GM18907 (cell line): ENCODE data around the gene CCL21.

Source experiments
- ATAC-seq: cut with Tn5 transposase; IDR thresholded peaks from one replicate; pipeline ENCODE4 v1.9.1; 2021; ENCODE audit warnings: mild to moderate bottlenecking, moderate library complexity; ENCODE audit not compliant: unreplicated experiment

Gene CCL21

DNA sequence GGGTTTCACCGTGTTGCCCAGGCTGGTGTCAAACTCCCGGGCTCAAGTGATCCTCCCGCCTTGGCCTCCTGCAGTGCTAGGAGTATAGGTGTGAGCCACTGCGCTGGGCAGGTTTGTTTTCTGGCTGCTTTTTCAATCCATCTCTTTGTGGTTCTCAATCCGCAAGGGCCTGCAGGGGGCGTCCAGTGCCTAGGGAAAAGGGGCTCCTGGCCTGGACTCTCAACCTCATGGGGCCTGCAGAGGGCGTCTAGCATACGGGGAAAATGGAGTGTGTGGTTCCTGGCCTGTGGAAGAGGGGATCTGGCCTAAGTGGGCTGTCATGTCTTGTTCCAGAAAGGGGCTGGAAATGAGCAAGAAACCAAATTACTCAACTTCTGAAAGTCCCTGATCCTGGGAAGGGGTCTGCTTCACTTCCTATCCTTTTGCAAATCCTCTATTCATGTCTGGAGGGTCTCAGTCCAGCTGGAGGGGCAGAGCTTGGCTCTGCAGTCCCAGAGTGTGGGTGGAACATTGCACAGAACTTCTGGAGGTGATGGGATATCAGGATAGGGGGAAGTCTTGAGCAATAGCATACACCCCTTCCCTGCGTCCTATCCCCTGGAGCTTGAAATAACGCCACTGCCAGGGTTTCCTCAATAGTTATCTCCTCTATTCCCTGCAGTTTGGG, 34.8 kb downstream of the CCL21 start:
- ATAC-seq: no peak

- no peak for ATAC-seq
Measured at GRCh38 chr9:34674440-34674839, 35.5 kb downstream of the CCL21 start.

DNA sequence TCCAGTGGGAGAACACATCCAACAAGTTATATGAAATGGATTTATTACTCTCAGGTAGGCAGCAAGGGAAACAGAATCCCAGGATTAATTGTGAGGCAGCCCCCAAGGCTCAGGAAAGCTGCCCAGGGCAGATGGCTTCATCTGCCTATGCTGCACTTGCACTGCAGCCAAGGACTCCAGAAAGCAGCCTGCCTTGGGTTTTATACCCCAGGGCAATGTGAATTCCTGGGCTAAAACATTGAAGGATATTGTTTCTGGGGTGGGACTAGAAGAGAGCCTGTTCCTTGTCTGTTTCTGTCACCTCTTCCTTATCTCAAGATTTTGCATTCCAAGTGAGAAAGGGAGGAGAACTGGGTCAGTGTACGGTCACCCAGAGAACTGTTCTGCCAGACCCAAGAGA, 38.6 kb downstream of the CCL21 start:
- no peak for ATAC-seq

DNA sequence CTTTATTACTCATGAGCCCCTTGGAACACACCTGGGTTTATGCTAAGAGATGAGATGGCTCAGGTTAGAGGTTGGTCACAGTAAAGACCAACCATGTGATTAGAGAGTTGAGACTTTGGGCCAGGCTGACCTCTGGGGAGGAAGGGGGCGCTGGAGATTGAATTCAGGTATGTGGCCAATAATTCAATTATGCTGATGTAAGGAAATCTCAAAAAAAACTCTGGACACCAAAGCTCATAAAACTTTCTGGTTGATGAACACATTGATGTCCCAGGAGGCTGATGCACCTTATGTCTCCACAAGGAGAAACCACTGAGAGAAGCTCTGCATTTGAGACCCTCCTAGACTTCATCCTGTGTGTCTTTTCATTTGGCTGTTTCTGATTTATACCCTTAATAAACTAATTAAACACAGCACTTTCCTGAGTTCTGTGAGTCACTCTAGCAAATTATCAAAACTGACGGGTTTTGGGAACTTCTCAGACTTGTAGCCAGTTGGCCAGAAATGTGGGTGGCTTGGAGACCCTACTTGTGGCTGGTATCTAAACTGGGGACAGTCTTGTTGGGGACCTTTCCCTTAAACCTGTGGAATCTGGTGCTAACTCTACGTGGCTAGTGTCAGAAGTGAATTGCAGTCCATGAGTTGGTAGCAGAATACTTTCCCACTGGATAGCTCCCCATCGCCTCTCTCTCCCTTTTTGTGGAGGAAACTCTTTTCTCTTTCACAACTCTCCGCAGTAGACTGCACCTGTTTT, 40.0 kb downstream of the CCL21 start:
- ATAC-seq: no peak

- peak; percentile 68 for ATAC-seq
Measured at GRCh38 chr9:34665381-34666250, 44.3 kb downstream of the CCL21 start.

DNA sequence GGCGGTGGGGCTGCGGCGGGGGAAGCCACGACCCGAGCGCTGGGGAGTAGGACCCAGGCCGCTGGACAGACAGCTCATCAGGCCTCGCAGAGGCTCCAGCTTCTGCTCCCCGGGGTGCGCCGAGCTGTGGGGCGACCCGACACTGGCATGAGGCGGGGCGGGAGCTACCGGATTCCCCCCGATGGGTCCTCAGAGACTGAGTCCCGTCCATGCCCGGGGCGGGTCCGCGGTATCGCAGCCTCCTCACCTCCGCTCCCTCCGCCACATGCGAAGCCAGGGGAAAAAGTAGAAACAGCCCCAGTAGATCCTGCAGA, 44.9 kb downstream of the CCL21 start:
- ATAC-seq: peak; percentile 25

- ATAC-seq: peak; percentile 40
Measured at GRCh38 chr9:34664281-34665066, 45.5 kb downstream of the CCL21 start.

DNA sequence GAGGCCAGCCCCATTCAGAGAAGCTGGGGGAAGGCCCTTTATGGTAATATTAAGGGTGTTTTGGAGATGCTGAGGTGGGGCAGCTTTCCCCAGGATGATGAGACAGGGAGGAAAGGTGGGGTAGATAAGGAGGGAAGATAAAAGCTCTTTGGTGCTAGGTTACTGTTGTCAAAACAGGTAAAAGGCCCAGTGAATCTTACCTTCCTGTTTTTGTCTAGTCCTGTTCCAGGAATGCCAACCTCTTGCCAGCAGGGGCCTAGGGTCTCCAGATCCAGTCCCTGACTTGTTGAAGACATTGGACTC, 46.7 kb downstream of the CCL21 start:
- ATAC-seq: no peak

- ATAC-seq: no peak
Measured at GRCh38 chr9:34662526-34663302, 47.2 kb downstream of the CCL21 start, which contains the start of gene CCL27. CCL27 (minus strand) TSS chr9:34662657; CDS start chr9:34662633, 24 bp downstream.

GRCh38 chr9:34659592-34660253, 50.2 kb downstream of the CCL21 start:
- no peak for ATAC-seq
